ENCODE measurements around the gene SAV1. TPM values are rescaled to one million over a fixed set of nuclear protein-coding genes. Genes with fewer than 3 reads are reported as not detected.

The SAV1 gene
- total RNA-seq, 1 experiment from 2014 or later = 64.1 TPM

- CTCF ChIA-PET = interaction anchor here (0.8 kb wide), 1 partner anchor 9 kb away, joined by 4 read pairs; no protein-coding TSS in a partner anchor
- peaks cover 30% of the 10 kb centered on the region for H3K4me1 Mint-ChIP-seq
- no peaks in the 10 kb centered on the region for H3K9me3 Mint-ChIP-seq
- TF ChIP-seq RORB (CRISPR knock-in tag; IDR thresholded peaks at IDR 0.05) = no peak
- TF ChIP-seq ERG (CRISPR knock-in tag; IDR thresholded peaks at IDR 0.05) = no peak
- TF ChIP-seq, protein P1, sequence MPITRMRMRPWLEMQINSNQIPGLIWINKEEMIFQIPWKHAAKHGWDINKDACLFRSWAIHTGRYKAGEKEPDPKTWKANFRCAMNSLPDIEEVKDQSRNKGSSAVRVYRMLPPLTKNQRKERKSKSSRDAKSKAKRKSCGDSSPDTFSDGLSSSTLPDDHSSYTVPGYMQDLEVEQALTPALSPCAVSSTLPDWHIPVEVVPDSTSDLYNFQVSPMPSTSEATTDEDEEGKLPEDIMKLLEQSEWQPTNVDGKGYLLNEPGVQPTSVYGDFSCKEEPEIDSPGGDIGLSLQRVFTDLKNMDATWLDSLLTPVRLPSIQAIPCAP (CRISPR knock-in tag; IDR thresholded peaks at IDR 0.05) = no peak
- TF ChIP-seq, protein P2, sequence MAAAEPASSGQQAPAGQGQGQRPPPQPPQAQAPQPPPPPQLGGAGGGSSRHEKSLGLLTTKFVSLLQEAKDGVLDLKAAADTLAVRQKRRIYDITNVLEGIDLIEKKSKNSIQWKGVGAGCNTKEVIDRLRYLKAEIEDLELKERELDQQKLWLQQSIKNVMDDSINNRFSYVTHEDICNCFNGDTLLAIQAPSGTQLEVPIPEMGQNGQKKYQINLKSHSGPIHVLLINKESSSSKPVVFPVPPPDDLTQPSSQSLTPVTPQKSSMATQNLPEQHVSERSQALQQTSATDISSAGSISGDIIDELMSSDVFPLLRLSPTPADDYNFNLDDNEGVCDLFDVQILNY (CRISPR knock-in tag; IDR thresholded peaks at IDR 0.05) = no peak
- TF ChIP-seq CREB1 (CRISPR knock-in tag; IDR thresholded peaks at IDR 0.05) = no peak
- TF ChIP-seq USF1 (CRISPR knock-in tag; IDR thresholded peaks at IDR 0.05) = no peak
- no peak for TF ChIP-seq ZNF121 (CRISPR knock-in tag; IDR thresholded peaks at IDR 0.05)
- no peak for ATAC-seq
- H3K27me3 Mint-ChIP-seq (ENCODE audit: low read depth) = no peaks in the 10 kb centered on the region
- peaks cover 13% of the 10 kb centered on the region for H3K36me3 Mint-ChIP-seq
- no peak for DNase-seq (ENCODE audit: low spot score)
- no peak overlapping the region for H3K4me3 Mint-ChIP-seq
- POLR2A ChIA-PET = no interaction called here
- H3K27ac Mint-ChIP-seq = no peak overlapping the region
Measured at GRCh38 chr14:50649691-50650090, 18.4 kb downstream of the SAV1 start.

GRCh38 chr14:50647753-50648152 lies 20.4 kb downstream of the SAV1 start:
- Mint-ChIP-seq H3K4me3 (no peak overlapping the region), H3K4me1 (peaks cover 27% of the 10 kb centered on the region), H3K27me3 (ENCODE audit: low read depth) (no peaks in the 10 kb centered on the region), H3K27ac (peak overlapping the region; percentile 59), H3K36me3 (peaks cover 24% of the 10 kb centered on the region), H3K9me3 (no peaks in the 10 kb centered on the region)
- ChIA-PET CTCF (no interaction called here), POLR2A (interaction anchor here (0.7 kb wide), 1 partner anchor 955 kb away, joined by 3 read pairs; no protein-coding TSS in a partner anchor)
- DNase-seq (ENCODE audit: low spot score) = no peak
- TF ChIP-seq MYBL2 (CRISPR knock-in tag; IDR thresholded peaks at IDR 0.05) (no peak), NFYB (CRISPR knock-in tag; conservative IDR thresholded peaks at IDR 0.05; ENCODE audit: low read depth) (no peak), GRHL2 (CRISPR knock-in tag; IDR thresholded peaks at IDR 0.05; ENCODE audit: insufficient replicate concordance, severe bottlenecking) (no peak), GABPB1 (CRISPR knock-in tag; IDR thresholded peaks at IDR 0.05) (no peak), ZNF423 (CRISPR knock-in tag; IDR thresholded peaks at IDR 0.05) (no peak), EMX1 (CRISPR knock-in tag; IDR thresholded peaks at IDR 0.05) (no peak), ESRRA (CRISPR knock-in tag; IDR thresholded peaks at IDR 0.05; ENCODE audit: borderline replicate concordance) (no peak), SOX15 (CRISPR knock-in tag; IDR thresholded peaks at IDR 0.05) (no peak), PRRX2 (CRISPR knock-in tag; IDR thresholded peaks at IDR 0.05) (no peak)
- TF ChIP-seq, protein P3, sequence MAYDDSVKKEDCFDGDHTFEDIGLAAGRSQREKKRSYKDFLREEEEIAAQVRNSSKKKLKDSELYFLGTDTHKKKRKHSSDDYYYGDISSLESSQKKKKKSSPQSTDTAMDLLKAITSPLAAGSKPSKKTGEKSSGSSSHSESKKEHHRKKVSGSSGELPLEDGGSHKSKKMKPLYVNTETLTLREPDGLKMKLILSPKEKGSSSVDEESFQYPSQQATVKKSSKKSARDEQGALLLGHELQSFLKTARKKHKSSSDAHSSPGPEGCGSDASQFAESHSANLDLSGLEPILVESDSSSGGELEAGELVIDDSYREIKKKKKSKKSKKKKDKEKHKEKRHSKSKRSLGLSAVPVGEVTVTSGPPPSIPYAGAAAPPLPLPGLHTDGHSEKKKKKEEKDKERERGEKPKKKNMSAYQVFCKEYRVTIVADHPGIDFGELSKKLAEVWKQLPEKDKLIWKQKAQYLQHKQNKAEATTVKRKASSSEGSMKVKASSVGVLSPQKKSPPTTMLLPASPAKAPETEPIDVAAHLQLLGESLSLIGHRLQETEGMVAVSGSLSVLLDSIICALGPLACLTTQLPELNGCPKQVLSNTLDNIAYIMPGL (CRISPR knock-in tag; IDR thresholded peaks at IDR 0.05) = no peak
- TF ChIP-seq, protein P4, sequence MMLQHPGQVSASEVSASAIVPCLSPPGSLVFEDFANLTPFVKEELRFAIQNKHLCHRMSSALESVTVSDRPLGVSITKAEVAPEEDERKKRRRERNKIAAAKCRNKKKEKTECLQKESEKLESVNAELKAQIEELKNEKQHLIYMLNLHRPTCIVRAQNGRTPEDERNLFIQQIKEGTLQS (CRISPR knock-in tag; conservative IDR thresholded peaks at IDR 0.05) = no peak
- TF ChIP-seq, protein P5, sequence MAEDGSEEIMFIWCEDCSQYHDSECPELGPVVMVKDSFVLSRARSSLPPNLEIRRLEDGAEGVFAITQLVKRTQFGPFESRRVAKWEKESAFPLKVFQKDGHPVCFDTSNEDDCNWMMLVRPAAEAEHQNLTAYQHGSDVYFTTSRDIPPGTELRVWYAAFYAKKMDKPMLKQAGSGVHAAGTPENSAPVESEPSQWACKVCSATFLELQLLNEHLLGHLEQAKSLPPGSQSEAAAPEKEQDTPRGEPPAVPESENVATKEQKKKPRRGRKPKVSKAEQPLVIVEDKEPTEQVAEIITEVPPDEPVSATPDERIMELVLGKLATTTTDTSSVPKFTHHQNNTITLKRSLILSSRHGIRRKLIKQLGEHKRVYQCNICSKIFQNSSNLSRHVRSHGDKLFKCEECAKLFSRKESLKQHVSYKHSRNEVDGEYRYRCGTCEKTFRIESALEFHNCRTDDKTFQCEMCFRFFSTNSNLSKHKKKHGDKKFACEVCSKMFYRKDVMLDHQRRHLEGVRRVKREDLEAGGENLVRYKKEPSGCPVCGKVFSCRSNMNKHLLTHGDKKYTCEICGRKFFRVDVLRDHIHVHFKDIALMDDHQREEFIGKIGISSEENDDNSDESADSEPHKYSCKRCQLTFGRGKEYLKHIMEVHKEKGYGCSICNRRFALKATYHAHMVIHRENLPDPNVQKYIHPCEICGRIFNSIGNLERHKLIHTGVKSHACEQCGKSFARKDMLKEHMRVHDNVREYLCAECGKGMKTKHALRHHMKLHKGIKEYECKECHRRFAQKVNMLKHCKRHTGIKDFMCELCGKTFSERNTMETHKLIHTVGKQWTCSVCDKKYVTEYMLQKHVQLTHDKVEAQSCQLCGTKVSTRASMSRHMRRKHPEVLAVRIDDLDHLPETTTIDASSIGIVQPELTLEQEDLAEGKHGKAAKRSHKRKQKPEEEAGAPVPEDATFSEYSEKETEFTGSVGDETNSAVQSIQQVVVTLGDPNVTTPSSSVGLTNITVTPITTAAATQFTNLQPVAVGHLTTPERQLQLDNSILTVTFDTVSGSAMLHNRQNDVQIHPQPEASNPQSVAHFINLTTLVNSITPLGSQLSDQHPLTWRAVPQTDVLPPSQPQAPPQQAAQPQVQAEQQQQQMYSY (CRISPR knock-in tag; IDR thresholded peaks at IDR 0.05) = no peak
- ATAC-seq = no peak
